ENCODE data around the gene RGS9. TPM values are rescaled to one million over a fixed set of nuclear protein-coding genes. Genes with fewer than 3 reads are reported as not detected.
"Not testable (repeated sequence)": the region's sequence is repeated elsewhere in the genome, so short reads cannot be mapped to it uniquely, and the experiment has no call there.

Gene RGS9
- polyA plus RNA-seq, 1 donor from 2014 or later, result 0.61 TPM

GRCh38 chr17:65175952-65176351 lies 38.8 kb downstream of the RGS9 start:
- Mint-ChIP-seq H3K4me3 (no peak overlapping the region), H3K27ac (no peak overlapping the region), H3K36me3 (no peaks in the 10 kb centered on the region), H3K4me1 (peaks cover 15 to 25% (median 21%) of the 10 kb centered on the region in 3 donors), H3K27me3 (peaks cover 1% of the 10 kb centered on the region), H3K9me3 (peaks cover 0 to 6% (median 0%) of the 10 kb centered on the region in 3 donors)

GRCh38 chr17:65176646-65177409 lies 39.7 kb downstream of the RGS9 start:
- Mint-ChIP-seq H3K9me3 (peaks cover 0 to 6% (median 0%) of the 10 kb centered on the region in 3 donors), H3K36me3 (no peaks in the 10 kb centered on the region), H3K4me1 (peaks cover 24 to 32% (median 29%) of the 10 kb centered on the region in 3 donors), H3K4me3 (no peak overlapping the region), H3K27me3 (peaks cover 1% of the 10 kb centered on the region), H3K27ac (peak overlapping the region in 1 of 3 donors; percentile 39)

DNA sequence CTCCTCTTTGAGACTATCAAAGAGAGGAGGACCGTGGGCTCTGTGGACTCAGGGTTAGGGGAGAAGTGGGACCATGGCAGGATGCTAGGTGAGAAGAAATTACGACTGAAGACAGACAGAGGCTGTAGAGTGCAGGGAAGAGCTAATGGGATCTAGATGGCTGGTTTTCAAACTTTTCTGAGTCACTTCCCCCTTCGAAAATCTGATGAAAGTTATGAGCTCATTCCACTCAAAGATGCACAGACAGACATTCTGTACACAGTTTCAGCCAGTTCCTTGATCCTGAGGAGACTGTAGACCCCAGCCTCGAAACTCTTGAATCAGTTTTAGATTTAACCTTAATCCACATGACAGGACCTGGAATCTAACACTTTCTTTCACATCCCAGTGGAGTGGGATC lies 40.7 kb downstream of the RGS9 start:
- Mint-ChIP-seq H3K27ac (no peak overlapping the region), H3K36me3 (peaks cover 1% of the 10 kb centered on the region), H3K27me3 (peaks cover 1% of the 10 kb centered on the region), H3K4me3 (peak overlapping the region in 1 of 4 donors; percentile 5), H3K4me1 (peaks cover 34 to 41% (median 40%) of the 10 kb centered on the region in 3 donors), H3K9me3 (peaks cover 0 to 6% (median 0%) of the 10 kb centered on the region in 3 donors)

DNA sequence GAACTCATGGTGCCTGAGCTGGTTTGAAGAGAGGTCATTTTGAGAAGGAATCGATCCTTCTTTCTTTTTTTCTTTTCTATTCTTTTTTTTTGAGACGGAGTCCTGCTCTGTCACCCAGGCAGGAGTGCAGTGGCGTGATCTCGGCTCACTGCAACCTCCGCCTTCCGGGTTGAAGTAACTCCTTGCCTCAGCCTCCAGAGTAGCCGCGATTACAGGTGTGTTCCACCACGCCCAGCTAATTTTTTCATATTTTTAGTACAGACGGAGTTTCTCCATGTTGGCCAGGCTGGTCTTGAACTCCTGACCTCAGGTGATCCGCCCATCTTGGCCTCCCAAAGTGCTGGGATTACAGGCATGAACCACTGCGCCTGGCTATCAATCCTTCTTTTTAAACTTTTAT lies 43.1 kb downstream of the RGS9 start:
- H3K4me3 Mint-ChIP-seq, result peak overlapping the region in 2 of 4 donors; percentile 34 to 59
- H3K27ac Mint-ChIP-seq, H3K27me3 Mint-ChIP-seq, H3K36me3 Mint-ChIP-seq, H3K9me3 Mint-ChIP-seq: not testable (repeated sequence)
- H3K4me1 Mint-ChIP-seq, result peaks cover 36 to 39% (median 37%) of the 10 kb centered on the region in 3 donors

DNA sequence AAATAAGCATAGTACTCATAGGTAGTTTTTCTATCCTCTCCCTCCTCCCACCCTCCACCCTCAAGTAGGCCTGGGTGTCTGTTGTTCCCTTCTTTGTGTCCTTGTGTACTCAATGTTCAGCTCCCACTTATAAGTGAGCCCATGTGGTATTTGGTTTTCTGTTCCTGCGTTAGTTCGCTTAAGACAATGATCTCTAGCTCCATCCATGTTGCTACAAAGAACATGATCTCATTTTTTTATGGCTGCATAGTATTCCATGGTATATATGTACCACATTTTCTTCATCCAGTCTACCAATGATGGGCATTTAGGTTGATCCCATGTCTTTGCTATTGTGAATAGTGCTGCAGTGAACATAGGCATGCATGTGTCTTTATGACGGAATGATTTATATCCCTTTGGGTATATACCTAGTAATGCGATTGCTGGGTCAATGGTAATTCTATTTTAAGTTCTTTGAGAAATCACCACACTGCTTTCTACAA lies 43.6 kb downstream of the RGS9 start:
- not testable (repeated sequence) for H3K9me3 Mint-ChIP-seq, H3K36me3 Mint-ChIP-seq
- Mint-ChIP-seq H3K4me3 (peak overlapping the region in 3 of 4 donors; percentile 8 to 65 (median 61)), H3K27me3 (peaks cover 10% of the 10 kb centered on the region), H3K4me1 (peaks cover 36 to 39% (median 37%) of the 10 kb centered on the region in 3 donors), H3K27ac (peak overlapping the region in 2 of 3 donors; percentile 44 to 81)

DNA sequence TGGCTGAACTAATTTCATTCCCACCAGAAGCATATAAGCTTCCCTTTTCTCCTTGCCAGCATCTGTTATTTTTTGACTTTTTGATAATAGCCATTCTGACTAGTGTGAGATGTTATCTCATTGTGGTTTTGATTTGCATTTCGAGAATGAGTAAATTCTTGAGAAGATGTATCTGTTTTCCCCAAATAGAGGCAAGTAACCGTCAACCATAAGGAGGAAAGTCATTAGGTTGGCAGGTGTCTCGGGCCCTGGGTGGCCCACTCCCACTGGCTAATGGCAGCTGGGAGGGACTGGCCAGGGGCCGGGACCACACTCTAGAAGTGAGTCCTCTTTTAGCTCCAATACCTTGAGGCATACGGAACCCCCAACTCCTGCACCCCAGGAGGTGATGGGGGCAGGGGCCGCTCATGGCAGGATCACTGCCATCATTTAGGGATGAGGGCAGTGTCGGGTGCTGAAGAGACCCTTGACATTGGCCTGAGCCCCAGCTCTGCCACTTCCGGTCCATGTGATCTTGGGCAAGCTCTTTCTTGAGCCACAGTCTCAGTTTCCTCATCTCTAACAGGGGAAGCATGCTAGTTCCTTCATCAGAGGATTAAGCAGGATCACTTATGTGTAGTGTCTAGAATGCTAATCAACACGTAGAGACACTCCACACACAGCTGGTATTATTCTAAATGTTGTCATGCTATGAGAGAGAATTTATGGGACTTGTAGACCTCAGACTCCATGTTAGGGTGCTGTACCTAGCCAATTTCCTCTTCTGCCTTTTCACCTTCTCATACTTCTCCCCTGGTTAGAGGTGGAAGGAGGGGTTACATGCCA lies 44.3 kb downstream of the RGS9 start:
- Mint-ChIP-seq H3K36me3 (peaks cover 1% of the 10 kb centered on the region), H3K4me1 (peaks cover 34 to 37% (median 37%) of the 10 kb centered on the region in 3 donors), H3K9me3 (peaks cover 0 to 5% (median 0%) of the 10 kb centered on the region in 3 donors), H3K27me3 (peaks cover 12% of the 10 kb centered on the region), H3K4me3 (peak overlapping the region in 2 of 4 donors; percentile 65 to 89), H3K27ac (peak overlapping the region; percentile 44 to 81 (median 67))

DNA sequence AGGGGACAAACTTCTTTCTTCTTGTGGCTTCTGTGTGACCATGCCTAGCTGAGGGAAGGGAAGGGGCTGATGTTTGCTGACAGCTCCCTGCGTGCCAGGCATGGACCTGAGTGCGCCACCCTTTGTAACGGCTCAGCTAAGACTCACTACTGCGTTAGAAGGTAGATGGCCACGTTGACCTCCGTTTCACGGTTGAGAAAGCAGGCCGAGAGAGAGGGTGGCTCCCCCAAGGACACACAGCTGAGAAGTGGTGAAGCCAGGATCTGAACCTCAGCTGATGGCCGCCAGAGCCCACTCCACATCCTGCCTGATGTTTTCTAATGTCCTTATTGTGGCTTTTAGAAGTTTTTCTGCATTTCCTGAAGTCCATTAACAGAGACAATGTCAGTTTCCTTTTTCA lies 45.1 kb downstream of the RGS9 start:
- peak overlapping the region in 2 of 3 donors; percentile 19 to 61 for H3K27ac Mint-ChIP-seq
- peak overlapping the region in 2 of 4 donors; percentile 58 to 89 for H3K4me3 Mint-ChIP-seq
- H3K27me3 Mint-ChIP-seq, result peaks cover 12% of the 10 kb centered on the region
- peaks cover 0 to 3% (median 0%) of the 10 kb centered on the region in 3 donors for H3K9me3 Mint-ChIP-seq
- peaks cover 1% of the 10 kb centered on the region for H3K36me3 Mint-ChIP-seq
- peaks cover 33 to 37% (median 37%) of the 10 kb centered on the region in 3 donors for H3K4me1 Mint-ChIP-seq

- H3K4me3 Mint-ChIP-seq, result no peak overlapping the region
- peaks cover 12% of the 10 kb centered on the region for H3K27me3 Mint-ChIP-seq
- H3K9me3 Mint-ChIP-seq, result no peaks in the 10 kb centered on the region
- peaks cover 4% of the 10 kb centered on the region for H3K36me3 Mint-ChIP-seq
- no peak overlapping the region for H3K27ac Mint-ChIP-seq
- peaks cover 31 to 37% (median 33%) of the 10 kb centered on the region in 3 donors for H3K4me1 Mint-ChIP-seq
Measured at GRCh38 chr17:65183736-65184135, 46.6 kb downstream of the RGS9 start.

- H3K36me3 Mint-ChIP-seq, result peaks cover 4% of the 10 kb centered on the region
- H3K4me3 Mint-ChIP-seq, result no peak overlapping the region
- H3K27me3 Mint-ChIP-seq, result peaks cover 12% of the 10 kb centered on the region
- H3K27ac Mint-ChIP-seq, result no peak overlapping the region
- H3K4me1 Mint-ChIP-seq, result peaks cover 30 to 35% (median 31%) of the 10 kb centered on the region in 3 donors
- H3K9me3 Mint-ChIP-seq, result no peaks in the 10 kb centered on the region
Measured at GRCh38 chr17:65184235-65184959, 47.2 kb downstream of the RGS9 start.

- Mint-ChIP-seq H3K36me3 (peaks cover 4% of the 10 kb centered on the region), H3K27me3 (peaks cover 12% of the 10 kb centered on the region), H3K9me3 (no peaks in the 10 kb centered on the region), H3K4me1 (peaks cover 25 to 30% (median 25%) of the 10 kb centered on the region in 3 donors), H3K4me3 (no peak overlapping the region), H3K27ac (no peak overlapping the region)
Measured at GRCh38 chr17:65185062-65185461, 47.9 kb downstream of the RGS9 start.

DNA sequence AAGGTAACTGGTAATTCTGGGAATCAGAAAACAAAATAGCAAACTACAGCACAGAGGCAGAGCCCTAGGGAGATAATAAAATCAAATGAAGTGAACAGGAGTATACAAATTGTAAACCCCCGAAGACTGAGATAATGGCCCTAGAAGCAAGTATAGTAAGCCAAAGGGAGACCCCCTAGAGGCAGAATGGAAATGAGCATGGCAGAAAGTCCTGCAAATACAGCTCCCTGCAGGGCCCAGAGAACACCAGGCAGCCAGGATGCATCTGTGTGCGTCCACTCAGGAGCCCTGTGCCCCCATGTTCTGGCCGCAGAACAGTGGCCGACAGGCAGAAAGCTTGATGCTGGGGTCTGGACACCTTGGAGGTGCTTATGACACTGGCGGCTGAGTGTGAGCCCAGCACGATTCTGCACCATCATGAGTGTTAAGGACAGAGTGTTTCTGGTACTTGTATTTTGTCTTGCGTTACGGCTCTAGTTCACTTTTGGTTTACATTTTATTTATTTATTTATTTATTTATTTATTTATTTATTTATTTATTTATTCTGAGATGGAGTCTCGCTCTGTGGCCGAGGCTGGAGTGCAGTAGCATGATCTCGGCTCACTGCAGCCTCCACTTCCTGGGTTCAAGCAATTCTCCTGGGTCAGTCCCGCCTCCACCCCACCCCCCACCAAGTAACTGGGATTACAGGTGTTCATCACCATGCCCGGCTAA lies 48.7 kb downstream of the RGS9 start:
- peaks cover 17 to 27% (median 23%) of the 10 kb centered on the region in 3 donors for H3K4me1 Mint-ChIP-seq
- H3K36me3 Mint-ChIP-seq, result peaks cover 4% of the 10 kb centered on the region
- H3K9me3 Mint-ChIP-seq, result no peaks in the 10 kb centered on the region
- no peak overlapping the region for H3K27ac Mint-ChIP-seq
- no peak overlapping the region for H3K4me3 Mint-ChIP-seq
- H3K27me3 Mint-ChIP-seq, result peaks cover 12% of the 10 kb centered on the region

DNA sequence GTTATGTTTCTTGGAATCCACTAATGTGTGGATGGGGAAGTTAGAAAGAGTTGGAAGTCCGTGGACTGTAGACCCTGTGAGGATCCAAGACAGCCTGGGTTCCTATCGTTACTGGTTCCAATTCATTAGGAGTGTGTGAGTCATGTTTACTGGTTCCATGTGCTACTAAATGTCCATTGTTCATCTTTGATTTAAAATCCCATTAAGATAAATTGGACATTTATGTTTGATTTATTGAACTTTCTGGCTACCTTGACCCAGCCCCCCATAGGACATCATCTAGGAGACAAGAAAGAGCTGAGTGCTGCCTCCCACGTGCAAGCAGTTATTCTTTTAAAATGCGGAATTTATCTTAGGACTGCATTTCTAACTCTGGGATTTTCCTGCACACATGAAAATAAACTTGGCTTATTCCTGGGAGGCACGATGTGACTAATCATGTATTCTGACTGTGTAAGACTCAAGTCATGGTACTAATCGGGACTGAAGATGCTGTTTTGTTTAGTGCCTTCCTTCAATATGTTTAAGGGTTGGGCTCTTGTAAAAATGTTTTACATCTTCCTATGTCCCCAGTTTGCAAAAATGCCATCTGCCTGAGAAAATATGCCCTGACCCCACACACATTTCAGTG lies 53.4 kb downstream of the RGS9 start:
- Mint-ChIP-seq H3K27me3 (peaks cover 2% of the 10 kb centered on the region), H3K27ac (no peak overlapping the region), H3K4me1 (peaks cover 0 to 4% (median 2%) of the 10 kb centered on the region in 3 donors), H3K4me3 (no peak overlapping the region), H3K36me3 (peaks cover 3% of the 10 kb centered on the region), H3K9me3 (peaks cover 0 to 2% (median 0%) of the 10 kb centered on the region in 3 donors)

DNA sequence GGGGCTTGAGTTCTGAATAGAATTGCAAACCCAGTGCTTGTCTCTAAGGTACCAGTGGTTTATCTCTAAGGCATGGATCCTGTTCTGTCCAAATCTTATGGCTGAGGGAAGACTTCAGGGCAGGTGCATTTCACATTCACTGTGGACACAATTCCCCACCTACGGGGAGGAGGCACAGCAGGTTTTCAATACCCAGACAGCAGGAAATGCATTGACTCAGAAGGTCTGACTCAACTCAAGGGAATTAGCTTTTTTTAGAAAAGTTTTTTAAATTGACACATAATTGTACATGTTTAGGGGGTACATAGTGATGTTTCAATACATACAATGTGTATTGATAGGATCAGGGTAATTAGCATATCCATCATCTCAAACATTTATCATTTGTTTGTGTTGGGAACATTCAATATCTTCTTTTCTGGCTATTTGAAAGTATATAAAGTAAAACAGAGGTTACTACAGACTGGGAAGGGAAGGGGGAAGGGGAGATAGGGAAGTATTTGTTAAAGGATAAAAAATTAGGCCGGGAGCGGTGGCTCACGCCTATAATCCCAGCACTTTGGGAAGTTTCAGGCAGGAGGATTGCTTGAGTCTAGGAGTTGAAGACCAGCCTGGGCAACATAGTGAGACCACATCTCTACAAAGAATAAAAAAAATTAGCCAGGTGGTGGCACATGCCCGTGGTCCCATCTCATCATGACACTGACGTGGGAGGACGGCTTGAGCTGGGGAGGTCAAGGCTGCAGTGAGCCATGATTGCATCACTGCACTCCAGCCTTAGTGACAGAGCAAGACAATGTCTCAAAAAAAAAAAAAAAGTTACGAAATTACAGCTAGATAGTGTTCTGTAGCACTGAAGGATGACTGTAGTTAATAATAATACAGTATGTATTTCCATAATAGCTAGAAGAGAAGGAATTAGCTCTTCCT lies 54.9 kb downstream of the RGS9 start:
- Mint-ChIP-seq H3K36me3 (peaks cover 3% of the 10 kb centered on the region), H3K9me3 (peaks cover 0 to 2% (median 0%) of the 10 kb centered on the region in 3 donors), H3K4me3 (no peak overlapping the region), H3K27ac (no peak overlapping the region), H3K27me3 (no peaks in the 10 kb centered on the region), H3K4me1 (peaks cover 0 to 4% (median 2%) of the 10 kb centered on the region in 3 donors)
